IMR-90 (cell line): Measurements from ENCODE around the gene CBX8.

Experiments used
- BHLHE40 ChIP-seq: fragments of 150-350 bp; IDR thresholded peaks from 2 replicates; pipeline ENCODE4 v1.6.1; 2016; ENCODE audit warnings: mild to moderate bottlenecking, low read depth, low read length
- CHD1 ChIP-seq: IDR thresholded peaks from 2 replicates; pipeline ENCODE4 v1.6.1; 2012; ENCODE audit warnings: low read depth, low read length, improper control_type of control experiment
- TF ChIP-seq, protein P1 (sequence below): conservative IDR thresholded peaks from 2 replicates; pipeline ENCODE4 v1.5.1; 2012; ENCODE audit warnings: mild to moderate bottlenecking, low read depth, low read length, improper control_type of control experiment

DNA sequence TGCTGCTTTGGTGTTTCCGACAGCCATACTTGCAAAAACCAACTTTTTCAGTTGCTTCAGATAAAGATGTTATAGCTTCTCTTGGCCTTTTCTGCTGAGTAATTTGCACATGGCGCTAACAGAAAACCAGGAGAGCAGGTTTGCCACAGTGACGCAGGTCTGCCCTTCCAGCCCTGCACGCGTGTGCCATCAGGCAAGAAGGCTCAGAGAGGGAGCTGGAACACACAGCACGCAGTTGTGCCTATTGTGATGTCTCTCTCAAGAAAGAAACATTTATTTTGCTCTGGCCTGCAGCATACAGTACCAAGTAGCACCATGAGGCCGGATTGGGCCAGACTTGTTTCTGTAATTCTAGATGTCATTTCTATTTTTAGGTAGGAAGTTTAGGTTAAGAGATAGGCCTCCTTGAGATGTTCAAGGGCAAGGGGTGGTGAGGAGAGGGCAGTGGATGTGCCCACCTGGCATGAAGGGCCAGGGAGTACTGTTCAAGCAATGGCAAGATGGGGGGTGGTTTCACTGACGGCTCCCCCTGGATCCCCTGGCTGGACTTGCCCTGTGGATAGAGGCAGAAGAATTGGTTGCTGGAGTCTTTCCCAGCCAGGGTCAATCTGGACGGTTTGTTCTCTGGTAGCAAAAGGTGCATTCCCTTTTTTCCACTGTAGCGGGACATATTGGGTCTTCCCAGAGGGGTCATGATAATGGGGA, 17.1 kb downstream of the CBX8 start:
- TF ChIP-seq, protein P1, sequence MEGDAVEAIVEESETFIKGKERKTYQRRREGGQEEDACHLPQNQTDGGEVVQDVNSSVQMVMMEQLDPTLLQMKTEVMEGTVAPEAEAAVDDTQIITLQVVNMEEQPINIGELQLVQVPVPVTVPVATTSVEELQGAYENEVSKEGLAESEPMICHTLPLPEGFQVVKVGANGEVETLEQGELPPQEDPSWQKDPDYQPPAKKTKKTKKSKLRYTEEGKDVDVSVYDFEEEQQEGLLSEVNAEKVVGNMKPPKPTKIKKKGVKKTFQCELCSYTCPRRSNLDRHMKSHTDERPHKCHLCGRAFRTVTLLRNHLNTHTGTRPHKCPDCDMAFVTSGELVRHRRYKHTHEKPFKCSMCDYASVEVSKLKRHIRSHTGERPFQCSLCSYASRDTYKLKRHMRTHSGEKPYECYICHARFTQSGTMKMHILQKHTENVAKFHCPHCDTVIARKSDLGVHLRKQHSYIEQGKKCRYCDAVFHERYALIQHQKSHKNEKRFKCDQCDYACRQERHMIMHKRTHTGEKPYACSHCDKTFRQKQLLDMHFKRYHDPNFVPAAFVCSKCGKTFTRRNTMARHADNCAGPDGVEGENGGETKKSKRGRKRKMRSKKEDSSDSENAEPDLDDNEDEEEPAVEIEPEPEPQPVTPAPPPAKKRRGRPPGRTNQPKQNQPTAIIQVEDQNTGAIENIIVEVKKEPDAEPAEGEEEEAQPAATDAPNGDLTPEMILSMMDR = no peak
- TF ChIP-seq CHD1 = no peak
- no peak for TF ChIP-seq BHLHE40
